ENCODE results near the gene GSTA4.

DNA sequence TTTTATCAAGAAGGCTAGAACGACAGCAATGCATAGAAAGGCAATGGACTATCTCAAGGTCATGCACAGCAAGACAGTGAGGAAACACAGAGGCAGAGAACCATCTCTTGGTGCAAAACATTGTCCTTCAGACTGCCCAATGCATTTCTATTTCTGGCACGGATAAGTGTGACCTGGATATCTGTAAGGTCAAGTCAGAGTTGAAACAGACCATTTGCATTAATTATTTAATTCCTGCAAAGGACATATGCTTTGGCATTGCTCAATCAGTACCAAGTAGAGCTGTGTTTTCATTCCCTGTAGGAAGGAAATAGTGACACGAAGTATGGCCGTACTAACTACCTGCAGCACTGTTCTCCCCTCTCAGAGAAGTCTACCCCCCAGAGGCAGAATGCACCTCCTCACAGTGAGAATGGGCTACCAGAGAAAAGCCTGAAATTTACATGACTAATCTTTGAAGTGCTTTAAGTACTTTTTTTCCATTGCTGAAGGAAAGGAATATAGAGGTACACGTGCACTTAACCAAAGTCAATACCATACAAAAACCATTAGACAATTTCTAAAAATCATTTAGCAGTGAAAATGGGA, 32.1 kb upstream of the GSTA4 start:
- TF ChIP-seq, protein P1, sequence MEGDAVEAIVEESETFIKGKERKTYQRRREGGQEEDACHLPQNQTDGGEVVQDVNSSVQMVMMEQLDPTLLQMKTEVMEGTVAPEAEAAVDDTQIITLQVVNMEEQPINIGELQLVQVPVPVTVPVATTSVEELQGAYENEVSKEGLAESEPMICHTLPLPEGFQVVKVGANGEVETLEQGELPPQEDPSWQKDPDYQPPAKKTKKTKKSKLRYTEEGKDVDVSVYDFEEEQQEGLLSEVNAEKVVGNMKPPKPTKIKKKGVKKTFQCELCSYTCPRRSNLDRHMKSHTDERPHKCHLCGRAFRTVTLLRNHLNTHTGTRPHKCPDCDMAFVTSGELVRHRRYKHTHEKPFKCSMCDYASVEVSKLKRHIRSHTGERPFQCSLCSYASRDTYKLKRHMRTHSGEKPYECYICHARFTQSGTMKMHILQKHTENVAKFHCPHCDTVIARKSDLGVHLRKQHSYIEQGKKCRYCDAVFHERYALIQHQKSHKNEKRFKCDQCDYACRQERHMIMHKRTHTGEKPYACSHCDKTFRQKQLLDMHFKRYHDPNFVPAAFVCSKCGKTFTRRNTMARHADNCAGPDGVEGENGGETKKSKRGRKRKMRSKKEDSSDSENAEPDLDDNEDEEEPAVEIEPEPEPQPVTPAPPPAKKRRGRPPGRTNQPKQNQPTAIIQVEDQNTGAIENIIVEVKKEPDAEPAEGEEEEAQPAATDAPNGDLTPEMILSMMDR (IDR thresholded peaks at IDR 0.05; ENCODE audit: low read length) = no peak
- no peak for TF ChIP-seq EZH2 (IDR thresholded peaks at IDR 0.05; ENCODE audit: borderline replicate concordance, low read length)
